ENCODE measurements around the gene NCSTN.

- TF ChIP-seq CTCF (IDR thresholded peaks at IDR 0.05) (no peak), EZH2phosphoT487 (IDR thresholded peaks at IDR 0.05) (no peak), EZH2 (IDR thresholded peaks at IDR 0.05) (no peak)
Observed at GRCh38 chr1:160330119-160330518, 13.1 kb upstream of the NCSTN start.

Measured in neural progenitor cell (in vitro differentiated cells).